Heart right ventricle (tissue), 16 donors: ENCODE results near the gene NCS1. TPM values are rescaled to one million over a fixed set of nuclear protein-coding genes. Genes with fewer than 3 reads are reported as not detected.

Source experiments
- ATAC-seq, 8 donors: fragments of 200-7000 bp; cut with Tn5 transposase; one replicate each; pipeline ENCODE4 v1.9.1; 2020; ENCODE audit warnings: mild to moderate bottlenecking in 8 of 8, moderate library complexity in 8 of 8, moderate number of reproducible peaks in 1 of 8
- DNase-seq, 2 donors: peaks; one replicate each; pipeline ENCODE4 v3.0.0-alpha.2; 2020
- H3K27ac ChIP-seq, 10 donors: fragments of 200-600 bp; sonication (generic) in 2 of 10; one replicate each; pipeline versions ENCODE4 v1.5.0 to v1.8.0; 2020 to 2022; ENCODE audit warnings: mild to moderate bottlenecking in 3 of 10
- H3K27me3 ChIP-seq, 7 donors: fragments of 200-600 bp; one replicate each; pipeline ENCODE4 v1.8.0; 2021 to 2022; ENCODE audit warnings: mild to moderate bottlenecking in 2 of 7
- H3K36me3 ChIP-seq, 9 donors: fragments of 200-600 bp; sonication (generic) in 1 of 9; one replicate each; pipeline versions ENCODE4 v1.5.0 to v1.8.0; 2020 to 2022; ENCODE audit warnings: mild to moderate bottlenecking in 2 of 9
- H3K4me1 ChIP-seq, 9 donors: fragments of 200-600 bp; sonication (generic) in 1 of 9; one replicate each; pipeline versions ENCODE4 v1.5.0 to v1.8.0; 2020 to 2022; ENCODE audit warnings: mild to moderate bottlenecking in 4 of 9
- H3K4me3 ChIP-seq, 10 donors: fragments of 200-600 bp; sonication (generic) in 2 of 10; one replicate each; pipeline versions ENCODE4 v1.5.0 to v1.8.0; 2020 to 2022; ENCODE audit warnings: mild to moderate bottlenecking in 7 of 10, moderate library complexity in 2 of 10
- H3K9me3 ChIP-seq, 11 donors: fragments of 200-600 bp in 10 of 11; sonication (generic) in 2 of 11; one replicate each; pipeline versions ENCODE4 v1.5.0 to v1.8.0; 2013 to 2022; ENCODE audit warnings: mild to moderate bottlenecking in 2 of 11, control low read depth in 1 of 11, moderate library complexity in 1 of 11
- CTCF ChIP-seq, 9 donors: fragments of 200-600 bp; sonication (generic) in 2 of 9; IDR thresholded peaks; one replicate each; pipeline versions ENCODE4 v1.5.0 to v1.8.0; 2021 to 2022; ENCODE audit warnings: antibody characterized with exemption in 9 of 9, mild to moderate bottlenecking in 5 of 9, moderate library complexity in 1 of 9
- WGBS, 2 donors: extraction: QIAGEN DNeasy Blood & Tissue Kit; methylation state at CpG; one replicate each; pipeline ENCODE4 v1.1.7; 2013; ENCODE audit warnings: inconsistent platforms in 1 of 2; 5-methylcytosine and 5-hydroxymethylcytosine counted together
- intact Hi-C, 10 donors: fragments of 100-400 bp; cut with DNase I; formaldehyde crosslinking; loops; one replicate each; pipeline versions ENCODE4 v1.11.1 to v1.14.2; 2022
- polyA plus RNA-seq, 2 donors: library from polyadenylated mRNA; stranded (reverse); fragments of 200-250 nt; gene quantifications; one replicate each; pipeline ENCODE4 v1.2.3, GENCODE V29; 2013
- total RNA-seq, 10 donors: library from RNA; stranded (reverse); fragmentation: NEBNext Ultra II Directional in 3 of 10; extraction: Animal tissue kit (Norgen Biotek cat#: 25700) in 3 of 10; gene quantifications; one replicate each; pipeline versions ENCODE4 v1.2.1 to v1.2.4, GENCODE V29; 2021 to 2023
- donor health status: Arrhythmogenic right ventricular cardiomyopathy.
- donor health status: ischemic (EF 13 %, LVEDD 7.1; RV severe dilation, severe dysfunction).
- donor health status: healthy with polysubstance abuse.
- donor health status: DM: no; HTN: yes; CAD: no.
- donor health status: DM: no; HTN: no; CAD: no.
- donor health status: ischemic (EF 25% LVEDD 6.9; RV normal size, moderate dysfunction).
- donor health status: ischemic (EF 25% LVEDD 5.7; RV mildly dilated, moderate dysfunction).
- donor health status: healthy.
- donor health status: DM: yes; HTN: yes; CAD: no.
- donor health status: Ischemic cardiomyopathy.
- donor health status: ischemic (EF 35%, LVEDD 5.7; RV mildly dilated, moderate dysfunction).
- donor health status: nonischemic (EF 11% LVEDD 7.7; RV severe dilation, severe dysfunction).
- donor health status: DM: yes; HTN: yes; CAD: no.
- donor health status: PGD.
- donor health status: ischemic (EF 29% LVEDD 5.4; RV normal size, mild dysfunction).
- donor health status: nonischemic (EF 23%, LVEDD 6.1; RV moderate dilation, normal function).

NCS1 gene
- total and polyA plus RNA-seq, 12 donors = 2.0 to 16.2 (median 7.0) TPM

- DNase-seq (no peak), ATAC-seq (no peak)
- H3K9me3 ChIP-seq = no peaks in the 10 kb centered on the region
- H3K27ac ChIP-seq = no peak overlapping the region
- H3K4me3 ChIP-seq = no peak overlapping the region
- H3K27me3 ChIP-seq = no peaks in the 10 kb centered on the region
- no peak for TF ChIP-seq CTCF (IDR thresholded peaks at IDR 0.05)
- H3K36me3 ChIP-seq = peaks cover 0 to 87% (median 6%) of the 10 kb centered on the region in 9 donors
- H3K4me1 ChIP-seq = peaks cover 6 to 36% (median 17%) of the 10 kb centered on the region in 9 donors
- intact Hi-C loops = no loop called here
- 93 to 95% methylated on average over 7 of the region's 7 CpGs for WGBS, 2 donors
Measured at GRCh38 chr9:130132746-130133145, 39.5 kb upstream of the NCS1 start.

- Histone ChIP-seq H3K9me3 (no peaks in the 10 kb centered on the region), H3K4me3 (no peak overlapping the region), H3K36me3 (peaks cover 0 to 47% (median 0%) of the 10 kb centered on the region in 9 donors), H3K27me3 (no peaks in the 10 kb centered on the region), H3K27ac (peak overlapping the region in 2 of 10 donors; percentile 56 to 63), H3K4me1 (peaks cover 10 to 37% (median 22%) of the 10 kb centered on the region in 9 donors)
- intact Hi-C loops = no loop called here
- no peak for TF ChIP-seq CTCF (IDR thresholded peaks at IDR 0.05)
- ATAC-seq (no peak), DNase-seq (no peak)
- WGBS, 2 donors = 88 to 91% methylated on average over 15 of the region's 15 CpGs
Measured at GRCh38 chr9:130137081-130137640, 35.0 kb upstream of the NCS1 start.

- Histone ChIP-seq H3K36me3 (peaks cover 0 to 42% (median 0%) of the 10 kb centered on the region in 9 donors), H3K27me3 (no peaks in the 10 kb centered on the region), H3K27ac (peak overlapping the region in 6 of 10 donors; percentile 34 to 63 (median 58)), H3K4me1 (peaks cover 10 to 37% (median 22%) of the 10 kb centered on the region in 9 donors), H3K9me3 (no peaks in the 10 kb centered on the region), H3K4me3 (no peak overlapping the region)
- no peak for TF ChIP-seq CTCF (IDR thresholded peaks at IDR 0.05)
- no peak for DNase-seq
- ATAC-seq = no peak
- intact Hi-C loops = no loop called here
- WGBS, 2 donors = 73 to 79% methylated on average over 11 of the region's 11 CpGs
Measured at GRCh38 chr9:130137641-130138081, 34.5 kb upstream of the NCS1 start.

GRCh38 chr9:130138171-130138653 is 34.0 kb upstream of the NCS1 start:
- intact Hi-C loops = no loop called here
- peak overlapping the region in 6 of 10 donors; percentile 34 to 65 (median 60) for H3K27ac ChIP-seq
- ATAC-seq (peak; percentile 57 to 81 (median 71)), DNase-seq (peak; percentile 38 to 57)
- peaks cover 10 to 37% (median 22%) of the 10 kb centered on the region in 9 donors for H3K4me1 ChIP-seq
- H3K27me3 ChIP-seq = peaks cover 0 to 3% (median 0%) of the 10 kb centered on the region in 7 donors
- 39 to 49% methylated on average over 10 of the region's 10 CpGs for WGBS, 2 donors
- TF ChIP-seq CTCF (IDR thresholded peaks at IDR 0.05) = no peak
- H3K9me3 ChIP-seq = no peaks in the 10 kb centered on the region
- peaks cover 0 to 36% (median 0%) of the 10 kb centered on the region in 9 donors for H3K36me3 ChIP-seq
- no peak overlapping the region for H3K4me3 ChIP-seq
